ENCODE results near the gene FAM241A. TPM values are rescaled to one million over a fixed set of nuclear protein-coding genes. Genes with fewer than 3 reads are reported as not detected.

Gene FAM241A
- total RNA-seq, 1 donor from 2014 or later = 0.09 TPM

DNA sequence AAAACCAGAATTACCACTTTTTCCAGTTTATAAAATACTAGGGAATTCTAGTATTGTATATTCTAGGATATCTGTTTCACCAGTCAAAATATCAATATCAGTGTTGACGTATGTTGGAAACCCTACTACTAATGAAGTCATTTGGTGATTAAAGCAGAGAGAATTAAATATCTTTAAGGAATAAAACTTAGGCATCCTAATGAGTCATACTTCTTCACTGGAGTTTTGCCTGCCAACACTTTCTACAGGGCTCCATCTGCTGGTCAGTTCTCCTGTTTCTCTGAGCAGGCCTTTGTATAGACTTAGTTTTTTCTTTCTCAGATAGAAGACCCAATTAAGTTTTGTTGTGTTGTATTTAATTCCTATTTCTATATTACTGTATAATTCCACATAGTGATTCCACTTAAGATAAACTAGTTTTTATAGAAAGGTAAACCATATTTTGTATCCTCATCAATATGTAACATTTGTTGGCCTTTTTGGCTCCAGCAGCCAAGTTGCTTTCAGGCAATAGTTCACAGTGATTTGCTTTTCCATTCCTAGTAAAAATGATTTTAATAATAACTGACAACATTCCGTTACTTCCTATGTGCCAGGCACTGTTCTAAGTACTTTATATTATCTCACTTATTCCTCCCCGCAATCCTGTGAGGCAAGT lies 89.8 kb downstream of the FAM241A start:
- Mint-ChIP-seq H3K36me3 (ENCODE audit: low read depth) (no peaks in the 10 kb centered on the region), H3K27ac (ENCODE audit: unreplicated experiment) (no peak overlapping the region), H3K4me3 (peak overlapping the region; percentile 75), H3K9me3 (no peaks in the 10 kb centered on the region), H3K4me1 (peaks cover 33% of the 10 kb centered on the region), H3K27me3 (ENCODE audit: low read depth) (no peaks in the 10 kb centered on the region)
- DNase-seq (ENCODE audit: low read depth, low spot score) = peak; percentile 46
- peak; percentile 87 for TF ChIP-seq CTCF (conservative IDR thresholded peaks at IDR 0.05)

DNA sequence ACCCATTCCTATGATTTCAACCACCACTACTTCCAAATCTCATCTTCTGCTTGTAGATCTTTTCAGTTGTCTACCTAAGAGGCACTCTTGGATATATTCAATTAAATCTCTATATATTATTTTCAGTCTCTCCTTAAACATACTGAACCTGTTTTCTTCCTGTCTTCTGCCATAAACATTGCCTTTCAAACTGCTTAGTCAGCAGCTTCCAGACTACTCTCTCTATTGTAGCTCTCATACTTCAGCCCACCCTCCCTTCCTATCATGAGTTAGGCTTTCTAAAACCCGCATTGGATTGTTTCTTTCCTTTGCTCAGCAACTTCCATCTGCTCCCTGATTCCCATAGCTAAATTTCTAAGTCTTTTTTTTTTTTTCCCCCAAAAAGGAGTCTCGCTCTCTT lies 90.8 kb downstream of the FAM241A start:
- Mint-ChIP-seq H3K4me3 (no peak overlapping the region), H3K27ac (ENCODE audit: unreplicated experiment) (no peak overlapping the region), H3K27me3 (ENCODE audit: low read depth) (no peaks in the 10 kb centered on the region), H3K36me3 (ENCODE audit: low read depth) (no peaks in the 10 kb centered on the region), H3K4me1 (peaks cover 26% of the 10 kb centered on the region), H3K9me3 (no peaks in the 10 kb centered on the region)
- DNase-seq (ENCODE audit: low read depth, low spot score) = no peak
- no peak for TF ChIP-seq CTCF (conservative IDR thresholded peaks at IDR 0.05)

- Mint-ChIP-seq H3K36me3 (ENCODE audit: low read depth) (no peaks in the 10 kb centered on the region), H3K9me3 (no peaks in the 10 kb centered on the region)
Observed at GRCh38 chr4:112238833-112239232, 93.6 kb downstream of the FAM241A start.

More at GRCh38 chr4:112238833-112239232, 93.6 kb downstream of the FAM241A start:
- Mint-ChIP-seq H3K4me3 (no peak overlapping the region), H3K27ac (ENCODE audit: unreplicated experiment) (no peak overlapping the region), H3K27me3 (ENCODE audit: low read depth) (no peaks in the 10 kb centered on the region), H3K4me1 (peaks cover 4% of the 10 kb centered on the region)
- TF ChIP-seq CTCF (conservative IDR thresholded peaks at IDR 0.05) = no peak
- no peak for DNase-seq (ENCODE audit: low read depth, low spot score)

Other genes starting within 250 kb of the FAM241A start
- gene AP1AR, start 86.3 kb downstream of the FAM241A start, total RNA-seq = 24.3 and 28.3 TPM in 2 replicates
- 8.8 and 9.7 TPM in 2 replicates for gene TIFA, start 140.4 kb downstream of the FAM241A start, total RNA-seq
- 0.68 and 1.3 TPM in 2 replicates for gene ALPK1, start 151.9 kb downstream of the FAM241A start, total RNA-seq